ENCODE results near the gene GPRC6A. TPM values are rescaled to one million over a fixed set of nuclear protein-coding genes. Genes with fewer than 3 reads are reported as not detected.

GPRC6A gene
- total and polyA plus RNA-seq, 2 of the 13 experiments (the other 11 are each of a cell fraction or from before 2014, with no cell fraction given): not detected

GRCh38 chr6:116764961-116765841, 63.7 kb downstream of the GPRC6A start, which contains the start of gene FAM162B (continued):
- TF ChIP-seq ZNF687 (CRISPR knock-in tag; IDR thresholded peaks at IDR 0.05) (peak; percentile 71), ZNF704 (CRISPR knock-in tag; IDR thresholded peaks at IDR 0.05; ENCODE audit: borderline replicate concordance) (0 out of 2 replicates have a peak, but pooled peaks have one; percentile 64), ZNF800 (CRISPR knock-in tag; IDR thresholded peaks at IDR 0.05) (peak; percentile 96), CSRNP1 (CRISPR knock-in tag; IDR thresholded peaks at IDR 0.05) (peak; percentile 31; the same call in 1 of the 2 replicates), ZBTB40 (IDR thresholded peaks at IDR 0.05) (no peak), ZBTB40 (CRISPR knock-in tag; IDR thresholded peaks at IDR 0.05) (peak; percentile 43; the same call in 1 of the 2 replicates), ZNF563 (CRISPR knock-in tag; IDR thresholded peaks at IDR 0.05) (peak; percentile 49; the same call in 1 of the 2 replicates), ZNF891 (CRISPR knock-in tag; IDR thresholded peaks at IDR 0.05) (peak; percentile 42; the same call in 1 of the 2 replicates)

Measured in HepG2 (cell line).